Lower leg skin (tissue), 4 donors: ENCODE measurements around the gene RAB3B. TPM values are rescaled to one million over a fixed set of nuclear protein-coding genes. Genes with fewer than 3 reads are reported as not detected.

Experiments
- DNase-seq, 2 donors: peaks; one replicate each; pipeline ENCODE4 v3.0.0-alpha.2; 2019; ENCODE audit warnings: low spot score in 2 of 2
- H3K4me3 ChIP-seq: fragments of 200-600 bp; sonication (generic); 2 replicates; pipeline ENCODE4 v1.5.1; 2017; ENCODE audit warnings: mild to moderate bottlenecking, low read depth; ENCODE audit not compliant: poor library complexity, severe bottlenecking
- CTCF ChIP-seq, 3 donors: fragments of 450-650 bp; IDR thresholded peaks; one replicate each; pipeline ENCODE4 v1.5.1; 2016; ENCODE audit warnings: antibody characterized with exemption in 3 of 3, mild to moderate bottlenecking in 3 of 3, moderate library complexity in 2 of 3
- POLR2A ChIP-seq, 2 donors: fragments of 450-650 bp; IDR thresholded peaks; one replicate each; pipeline ENCODE4 v1.6.1; 2016 to 2017; ENCODE audit warnings: antibody characterized with exemption in 2 of 2, mild to moderate bottlenecking in 1 of 2, moderate library complexity in 1 of 2
- WGBS, 2 donors: methylation state at CpG; one replicate each; pipeline ENCODE4 v1.1.5; 2018; 5-methylcytosine and 5-hydroxymethylcytosine counted together
- intact Hi-C: fragments of 100-400 bp; cut with DNase I; formaldehyde crosslinking; loops from one replicate; pipeline ENCODE4 v1.15.0; 2023; ENCODE audit warnings: low total_unique reads
- total RNA-seq, 4 donors: library from RNA; depleted of rRNA; stranded (reverse); fragments of >200 nt; gene quantifications; one replicate each; pipeline ENCODE4 v1.1.0, GENCODE V29; 2016

The RAB3B gene
- total RNA-seq, 4 donors from 2014 or later = 2.4 to 13.7 (median 4.3) TPM

GRCh38 chr1:51863384-51863783 is 127.1 kb downstream of the RAB3B start:
- DNase-seq = no peak

GRCh38 chr1:51861669-51862068 is 128.8 kb downstream of the RAB3B start:
- 95 to 97% methylated on average over 5 of the region's 5 CpGs for WGBS, 2 donors
- H3K4me3 ChIP-seq = no peak overlapping the region
- intact Hi-C loops = no loop called here
- DNase-seq = no peak
- TF ChIP-seq POLR2A (IDR thresholded peaks at IDR 0.05) = no peak
- no peak for TF ChIP-seq CTCF (IDR thresholded peaks at IDR 0.05)

More at GRCh38 chr1:51863384-51863783, 127.1 kb downstream of the RAB3B start:
- H3K4me3 ChIP-seq = no peak overlapping the region
- TF ChIP-seq CTCF (IDR thresholded peaks at IDR 0.05) (no peak), POLR2A (IDR thresholded peaks at IDR 0.05) (no peak)
- intact Hi-C loops = no loop called here
- 86 to 90% methylated on average over 2 of the region's 2 CpGs for WGBS, 2 donors

GRCh38 chr1:51859735-51860134 is 130.8 kb downstream of the RAB3B start:
- intact Hi-C loops = no loop called here
- 74 to 86% methylated on average over 2 of the region's 2 CpGs for whole genome bisulfite sequencing, 2 donors
- H3K4me3 ChIP-seq = no peak overlapping the region
- no peak for DNase-seq
- no peak for TF ChIP-seq POLR2A (IDR thresholded peaks at IDR 0.05)
- TF ChIP-seq CTCF (IDR thresholded peaks at IDR 0.05) = no peak

GRCh38 chr1:51859333-51859732 is 131.2 kb downstream of the RAB3B start:
- DNase-seq = no peak
- no peak overlapping the region for H3K4me3 ChIP-seq
- TF ChIP-seq CTCF (IDR thresholded peaks at IDR 0.05) (no peak), POLR2A (IDR thresholded peaks at IDR 0.05) (no peak)
- 88 to 98% methylated on average over 2 of the region's 2 CpGs for WGBS, 2 donors
- intact Hi-C loops = no loop called here

- 86 to 96% methylated on average over 1 of the region's 1 CpG for WGBS, 2 donors
- TF ChIP-seq POLR2A (IDR thresholded peaks at IDR 0.05) = no peak
- no peak for TF ChIP-seq CTCF (IDR thresholded peaks at IDR 0.05)
- no peak overlapping the region for H3K4me3 ChIP-seq
- intact Hi-C loops = no loop called here
- no peak for DNase-seq
These were observed 131.6 kb downstream of the RAB3B start for GRCh38 chr1:51858892-51859291.

Other genes with a start within 250 kb of the RAB3B start
- gene NRDC, start 112.0 kb downstream of the RAB3B start, total RNA-seq = 100 to 1,000 TPM in 2 of 4 donors, 10 to 100 TPM in 2; 90.3 to 113 (median 103) TPM
- 1 to 10 TPM; 6.8 to 8.7 (median 7.1) TPM for gene KTI12, start 43.1 kb upstream of the RAB3B start, total RNA-seq
- gene TXNDC12, start 64.5 kb upstream of the RAB3B start, total RNA-seq = 10 to 100 TPM; 22.5 to 37.0 (median 30.0) TPM
- 10 to 100 TPM; 46.9 to 61.9 (median 49.0) TPM for gene BTF3L4, start 65.6 kb upstream of the RAB3B start, total RNA-seq
- gene ZFYVE9, start 151.4 kb upstream of the RAB3B start, total RNA-seq = 10 to 100 TPM; 23.7 to 38.2 (median 30.7) TPM